ENCODE measurements around the gene CGNL1.

DNA sequence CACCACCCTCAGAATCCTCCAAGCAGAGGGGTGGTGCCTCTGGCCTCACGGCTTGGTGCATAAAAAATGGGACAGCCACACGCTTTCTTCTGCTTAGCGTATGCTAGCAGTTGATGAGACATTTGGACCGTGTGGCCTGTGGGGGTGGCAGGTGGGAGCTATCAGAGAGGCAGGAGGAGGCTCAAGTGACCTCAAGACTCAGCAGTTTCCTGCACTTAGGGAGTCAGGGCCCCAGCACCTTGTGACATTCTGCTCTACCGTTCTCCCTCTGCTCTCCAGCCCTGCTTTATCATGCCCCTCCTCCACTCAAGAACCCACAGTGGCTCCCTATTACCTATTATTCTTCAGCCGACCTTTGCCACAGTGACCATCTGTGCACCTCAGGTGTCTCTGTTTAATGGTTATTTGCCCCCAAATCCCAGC lies 41.0 kb upstream of the CGNL1 start:
- TF ChIP-seq, protein P1, sequence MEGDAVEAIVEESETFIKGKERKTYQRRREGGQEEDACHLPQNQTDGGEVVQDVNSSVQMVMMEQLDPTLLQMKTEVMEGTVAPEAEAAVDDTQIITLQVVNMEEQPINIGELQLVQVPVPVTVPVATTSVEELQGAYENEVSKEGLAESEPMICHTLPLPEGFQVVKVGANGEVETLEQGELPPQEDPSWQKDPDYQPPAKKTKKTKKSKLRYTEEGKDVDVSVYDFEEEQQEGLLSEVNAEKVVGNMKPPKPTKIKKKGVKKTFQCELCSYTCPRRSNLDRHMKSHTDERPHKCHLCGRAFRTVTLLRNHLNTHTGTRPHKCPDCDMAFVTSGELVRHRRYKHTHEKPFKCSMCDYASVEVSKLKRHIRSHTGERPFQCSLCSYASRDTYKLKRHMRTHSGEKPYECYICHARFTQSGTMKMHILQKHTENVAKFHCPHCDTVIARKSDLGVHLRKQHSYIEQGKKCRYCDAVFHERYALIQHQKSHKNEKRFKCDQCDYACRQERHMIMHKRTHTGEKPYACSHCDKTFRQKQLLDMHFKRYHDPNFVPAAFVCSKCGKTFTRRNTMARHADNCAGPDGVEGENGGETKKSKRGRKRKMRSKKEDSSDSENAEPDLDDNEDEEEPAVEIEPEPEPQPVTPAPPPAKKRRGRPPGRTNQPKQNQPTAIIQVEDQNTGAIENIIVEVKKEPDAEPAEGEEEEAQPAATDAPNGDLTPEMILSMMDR (IDR thresholded peaks at IDR 0.05; ENCODE audit: insufficient read depth, low read length, poor library complexity, severe bottlenecking): no peak
- TF ChIP-seq EZH2phosphoT487 (conservative IDR thresholded peaks at IDR 0.05; ENCODE audit: low read length): no peak

Data from SU-DHL-6 (cell line).